Epithelial cell of proximal tubule (primary cell): ENCODE measurements around the gene OR51F2. TPM values are rescaled to one million over a fixed set of nuclear protein-coding genes. Genes with fewer than 3 reads are reported as not detected.
"Not testable (repeated sequence)": the region's sequence is repeated elsewhere in the genome, so short reads cannot be mapped to it uniquely, and the experiment has no call there.

Source experiments
- DNase-seq: peaks from one replicate; pipeline ENCODE4 v3.0.0-alpha.2; 2011; ENCODE audit warnings: low read depth
- H3K4me3 ChIP-seq: 2 replicates; pipeline ENCODE4 v1.5.1; 2011; ENCODE audit warnings: low read depth, mild to moderate bottlenecking, low read length
- CTCF ChIP-seq: conservative IDR thresholded peaks from 2 replicates; pipeline ENCODE4 v1.5.1; 2012; ENCODE audit warnings: low read depth, mild to moderate bottlenecking, low read length
- total RNA-seq: library from RNA; depleted of rRNA; stranded (reverse); fragments of >200 nt; gene quantifications from 2 replicates; pipeline ENCODE4 v1.2.3, GENCODE V29; 2015

The OR51F2 gene
- total RNA-seq: not detected in 2 replicates

DNA sequence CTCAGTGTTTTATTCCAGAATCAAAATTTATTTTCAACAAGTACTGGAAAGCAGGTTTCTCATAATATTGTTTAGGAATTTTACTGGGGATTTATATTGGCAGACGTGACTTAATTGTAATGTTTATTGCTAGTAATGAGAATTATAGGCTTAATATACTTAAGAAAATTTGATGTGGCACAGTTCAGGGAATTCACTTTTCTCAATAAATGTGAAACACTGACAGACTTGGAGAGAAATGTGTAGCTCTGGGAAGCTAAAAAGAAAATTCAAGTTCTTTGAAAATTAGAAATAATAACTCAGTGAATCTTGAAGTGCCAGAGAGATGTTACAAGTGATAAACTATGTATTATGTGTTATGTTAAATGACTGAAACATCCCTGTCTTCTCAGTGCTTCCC, at the start of gene OR51F2:
Gene OR51F2 (plus strand): TSS at position 301 of the 400 bp plus-strand sequence. CDS start 101 bp downstream, outside the sequence.
- no peak for TF ChIP-seq CTCF
- H3K4me3 ChIP-seq: no peak within 1 kb of the TSS
- DNase-seq: no peak

DNA sequence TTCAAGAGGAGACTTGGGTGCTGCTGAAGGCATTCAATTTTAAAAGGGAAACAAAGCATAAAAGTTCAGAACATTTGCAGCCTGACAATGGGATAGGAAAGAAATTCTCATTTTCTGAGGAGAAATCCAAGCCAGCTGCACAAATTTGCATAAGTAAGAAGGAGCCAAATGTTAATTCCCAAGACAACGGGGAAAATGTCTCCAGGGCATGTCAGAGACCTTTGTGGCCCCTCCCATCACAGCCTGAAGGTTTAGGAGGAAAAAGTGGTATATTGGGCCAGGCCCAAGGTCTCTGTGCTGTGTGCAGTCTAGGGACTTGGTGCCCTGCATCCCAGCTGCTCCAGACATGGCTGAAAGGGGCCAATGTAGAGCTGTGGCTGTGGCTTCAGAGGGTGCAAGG, 38.7 kb upstream of the OR51F2 start:
- H3K4me3 ChIP-seq: no peak overlapping the region
- no peak for DNase-seq
- TF ChIP-seq CTCF: no peak

DNA sequence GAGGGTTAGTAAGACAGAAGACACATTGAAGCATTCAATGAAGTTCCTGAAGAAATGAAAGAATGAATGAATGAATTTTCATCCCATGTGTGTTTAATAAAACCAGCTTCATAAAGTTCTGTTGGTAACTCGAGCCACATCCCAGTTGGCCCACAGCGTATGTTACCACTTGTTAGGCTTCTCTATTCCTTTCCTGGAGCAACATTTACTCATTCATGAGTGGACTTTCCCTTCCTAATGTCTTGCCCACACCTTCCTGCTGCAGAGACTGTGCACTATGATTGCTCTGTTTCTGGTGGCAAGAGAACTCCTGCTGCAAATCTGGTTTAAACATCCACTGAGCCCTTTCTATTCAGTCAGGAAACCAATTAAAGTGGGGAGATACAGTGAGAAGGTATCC, 23.9 kb upstream of the OR51F2 start:
- H3K4me3 ChIP-seq: no peak overlapping the region
- no peak for TF ChIP-seq CTCF
- DNase-seq: no peak

GRCh38 chr11:4798427-4799183, 22.5 kb upstream of the OR51F2 start:
- TF ChIP-seq CTCF: no peak
- DNase-seq: no peak
- H3K4me3 ChIP-seq: no peak overlapping the region

GRCh38 chr11:4801316-4801715, 19.8 kb upstream of the OR51F2 start:
- not testable (repeated sequence) for H3K4me3 ChIP-seq, DNase-seq

- TF ChIP-seq CTCF: no peak
- H3K4me3 ChIP-seq: no peak within 1 kb of the TSS
- no peak for DNase-seq
These were observed 16.8 kb upstream of the OR51F2 start, which contains the start of gene OR52R1 for GRCh38 chr11:4804280-4804679. Gene OR52R1 (minus strand): TSS chr11:4804380. CDS start chr11:4804380, 0 bp downstream.

DNA sequence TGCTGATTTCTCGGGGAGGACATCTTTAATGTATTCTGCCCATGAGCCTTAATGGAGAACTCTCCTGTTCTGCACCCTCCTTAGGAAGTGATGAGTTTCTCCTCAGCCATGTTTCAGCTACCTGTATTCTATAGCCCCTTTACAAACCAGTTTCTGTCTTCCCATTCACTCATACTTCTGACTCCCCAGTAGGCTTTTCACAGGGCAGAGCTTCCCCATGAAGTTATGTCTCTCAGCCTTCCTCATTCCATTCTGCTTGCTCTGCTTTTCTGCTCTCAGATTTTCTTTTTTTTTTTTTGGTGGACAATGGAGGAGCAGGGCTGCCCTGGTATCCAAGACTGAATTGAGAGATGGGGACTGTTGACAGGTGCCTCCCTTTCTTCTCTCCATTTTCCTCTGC, 12.6 kb upstream of the OR51F2 start:
- DNase-seq: no peak
- no peak for TF ChIP-seq CTCF
- H3K4me3 ChIP-seq: no peak overlapping the region
